Keratinocyte (primary cell): Measurements from ENCODE around the gene TMED7. TPM values are rescaled to one million over a fixed set of nuclear protein-coding genes. Genes with fewer than 3 reads are reported as not detected.

Experiments used
- DNase-seq: peaks from one replicate; pipeline ENCODE4 v3.0.0-alpha.2; 2011; ENCODE audit warnings: low read depth, missing footprints, low spot score
- FAIRE-seq: peaks from 2 replicates; lab custom pipeline; 2011; peaks lifted over from hg19 to GRCh38; lab: Jason Lieb, UNC
- H2AFZ ChIP-seq: 2 replicates; pipeline ENCODE4 v1.6.0; 2012; ENCODE audit warnings: low read length, control low read depth, inconsistent platforms; ENCODE audit not compliant: control insufficient read depth
- H3K27ac ChIP-seq: 2 replicates; pipeline ENCODE4 v1.5.1; 2011; ENCODE audit warnings: low read length; ENCODE audit not compliant: control insufficient read depth, insufficient read depth
- H3K27me3 ChIP-seq: 3 replicates; pipeline ENCODE4 v1.6.0; 2011; ENCODE audit warnings: low read length; ENCODE audit not compliant: control insufficient read depth, insufficient read depth; ENCODE audit errors: extremely low read depth
- H3K36me3 ChIP-seq, 2 experiments: 2 replicates in 1 of 2; 3 replicates in 1 of 2; pipeline ENCODE4 v1.5.1; 2011; ENCODE audit warnings: low read length in 2 of 2, mild to moderate bottlenecking in 1 of 2; ENCODE audit not compliant: control insufficient read depth in 2 of 2, insufficient read depth in 2 of 2; ENCODE audit errors: extremely low read depth in 1 of 2
- H3K4me1 ChIP-seq: 3 replicates; pipeline ENCODE4 v1.5.1; 2011; ENCODE audit warnings: low read length; ENCODE audit not compliant: control insufficient read depth, insufficient read depth; ENCODE audit errors: extremely low read depth
- H3K4me2 ChIP-seq: 3 replicates; pipeline ENCODE4 v1.6.0; 2011; ENCODE audit warnings: low read depth, low read length; ENCODE audit not compliant: control insufficient read depth, insufficient read depth; ENCODE audit errors: extremely low read depth
- H3K4me3 ChIP-seq, 3 experiments: fragments of 200-600 bp in 1 of 3; sonication (generic) in 1 of 3; 2 replicates in 2 of 3; 3 replicates in 1 of 3; pipeline ENCODE4 v1.5.1; 2011 to 2016; ENCODE audit warnings: low read length in 3 of 3, mild to moderate bottlenecking in 3 of 3, control low read depth in 2 of 3, inconsistent platforms in 1 of 3, low read depth in 1 of 3, mixed read lengths in 1 of 3, mixed run types in 1 of 3, moderate library complexity in 1 of 3; ENCODE audit not compliant: control insufficient read depth in 2 of 3, insufficient read depth in 2 of 3; ENCODE audit errors: extremely low read depth in 1 of 3
- H3K79me2 ChIP-seq: 2 replicates; pipeline ENCODE4 v1.6.0; 2012; ENCODE audit warnings: low read length; ENCODE audit not compliant: control insufficient read depth, insufficient read depth
- H3K9ac ChIP-seq: 3 replicates; pipeline ENCODE4 v1.6.0; 2011; ENCODE audit warnings: low read length; ENCODE audit not compliant: control insufficient read depth, insufficient read depth; ENCODE audit errors: extremely low read depth
- H3K9me1 ChIP-seq: 3 replicates; pipeline ENCODE4 v1.6.0; 2011; ENCODE audit warnings: low read length; ENCODE audit not compliant: control insufficient read depth, insufficient read depth; ENCODE audit errors: extremely low read depth
- H3K9me3 ChIP-seq: 2 replicates; pipeline ENCODE4 v1.5.1; 2012; ENCODE audit warnings: low read depth, low read length; ENCODE audit not compliant: control insufficient read depth
- H4K20me1 ChIP-seq: 3 replicates; pipeline ENCODE4 v1.6.0; 2011; ENCODE audit warnings: low read length; ENCODE audit not compliant: control insufficient read depth, insufficient read depth; ENCODE audit errors: extremely low read depth
- CTCF ChIP-seq, 3 experiments: IDR thresholded peaks in 1 of 3; conservative IDR thresholded peaks in 1 of 3; optimal IDR thresholded peaks in 1 of 3; 2 replicates in 2 of 3; 3 replicates in 1 of 3; pipeline versions ENCODE3 to v1.5.1; 2011; ENCODE audit warnings: low read length in 3 of 3, mild to moderate bottlenecking in 3 of 3, moderate library complexity in 2 of 3, control low read depth in 1 of 3, inconsistent platforms in 1 of 3; ENCODE audit not compliant: insufficient read depth in 2 of 3; ENCODE audit errors: extremely low read depth in 1 of 3
- EZH2 ChIP-seq: IDR thresholded peaks from one replicate; pipeline ENCODE4 v1.6.1; 2012; ENCODE audit warnings: inconsistent platforms, mild to moderate bottlenecking, low read length, moderate library complexity
- dilution Hi-C: fragments of 300-500 bp; cut with MboI; formaldehyde crosslinking; loops from one replicate; pipeline ENCODE4 v1.7.0; 2020; ENCODE audit warnings: low sequenced_read_pairs; ENCODE audit not compliant: extremely low pct_ligation_motif_present
- polyA plus RNA-seq, 5 experiments: library from polyadenylated mRNA; depleted of rRNA in 3 of 5; stranded (reverse) in 3 of 5; stranded (forward) in 1 of 5; unstranded in 1 of 5; fragments of >200 nt; gene quantifications; 1 replicate in 1 of 5; 2 replicates in 3 of 5; 3 replicates in 1 of 5; pipeline versions ENCODE4 v1.2.1 to v1.2.3, GENCODE V29; 2011 to 2012; ENCODE audit warnings: missing spikeins in 2 of 5, low read depth in 1 of 5, low replicate concordance in 1 of 5

Gene TMED7
- polyA plus RNA-seq, 1 donor (not counting 4 experiments of a cell fraction or from before 2014, with no cell fraction given): 77.9 TPM

- no peak for TF ChIP-seq CTCF (optimal IDR thresholded peaks at IDR 0.05 in 1 of 3, IDR thresholded peaks at IDR 0.05 in 1 of 3, conservative IDR thresholded peaks at IDR 0.05 in 1 of 3; ENCODE audit: extremely low read depth in 1 of 3, insufficient read depth in 2 of 3, low read length in 3 of 3)
- no peak for TF ChIP-seq EZH2
- Histone ChIP-seq H3K79me2 (no peaks in the 10 kb centered on the region), H3K36me3 (no peaks in the 10 kb centered on the region), H3K9me3 (no peaks in the 10 kb centered on the region), H3K27ac (no peak overlapping the region), H3K4me2 (no peak overlapping the region), H3K27me3 (no peaks in the 10 kb centered on the region), H3K9me1 (no peaks in the 10 kb centered on the region), H3K9ac (no peak overlapping the region), H3K4me1 (peaks cover 8% of the 10 kb centered on the region), H3K4me3 (no peak overlapping the region), H4K20me1 (no peaks in the 10 kb centered on the region), H2AFZ (no peak overlapping the region)
- dilution Hi-C loops: no loop called here
- no peak for DNase-seq
- FAIRE-seq: no peak
Observed at GRCh38 chr5:115655994-115656393, 30.2 kb upstream of the TMED7 start.

- no peak for FAIRE-seq
- dilution Hi-C loops: no loop called here
Observed at GRCh38 chr5:115649541-115649940, 23.7 kb upstream of the TMED7 start.

More at GRCh38 chr5:115649541-115649940, 23.7 kb upstream of the TMED7 start:
- H3K9me1 ChIP-seq: no peaks in the 10 kb centered on the region
- no peak overlapping the region for H3K4me3 ChIP-seq
- no peak overlapping the region for H2AFZ ChIP-seq
- H3K4me2 ChIP-seq: no peak overlapping the region
- DNase-seq: no peak
- no peaks in the 10 kb centered on the region for H3K4me1 ChIP-seq
- H3K36me3 ChIP-seq: no peaks in the 10 kb centered on the region
- no peak overlapping the region for H3K27ac ChIP-seq
- no peak for TF ChIP-seq CTCF (optimal IDR thresholded peaks at IDR 0.05 in 1 of 3, IDR thresholded peaks at IDR 0.05 in 1 of 3, conservative IDR thresholded peaks at IDR 0.05 in 1 of 3; ENCODE audit: extremely low read depth in 1 of 3, insufficient read depth in 2 of 3, low read length in 3 of 3)
- no peak for TF ChIP-seq EZH2
- no peaks in the 10 kb centered on the region for H3K27me3 ChIP-seq
- no peaks in the 10 kb centered on the region for H3K9me3 ChIP-seq
- no peaks in the 10 kb centered on the region for H4K20me1 ChIP-seq
- H3K9ac ChIP-seq: no peak overlapping the region
- H3K79me2 ChIP-seq: no peaks in the 10 kb centered on the region
